ENCODE measurements around the gene OBSL1. TPM values are rescaled to one million over a fixed set of nuclear protein-coding genes. Genes with fewer than 3 reads are reported as not detected.

OBSL1 gene
- total RNA-seq, 4 donors from 2014 or later, result 53.2 to 146 (median 113) TPM

GRCh38 chr2:219581346-219581745 is 10.0 kb upstream of the OBSL1 start:
- Histone ChIP-seq H3K27me3 (no peaks in the 10 kb centered on the region), H3K9me3 (no peaks in the 10 kb centered on the region), H3K36me3 (no peaks in the 10 kb centered on the region), H3K4me1 (no peaks in the 10 kb centered on the region), H3K4me3 (no peak overlapping the region), H3K27ac (no peak overlapping the region)
- TF ChIP-seq, protein P1, sequence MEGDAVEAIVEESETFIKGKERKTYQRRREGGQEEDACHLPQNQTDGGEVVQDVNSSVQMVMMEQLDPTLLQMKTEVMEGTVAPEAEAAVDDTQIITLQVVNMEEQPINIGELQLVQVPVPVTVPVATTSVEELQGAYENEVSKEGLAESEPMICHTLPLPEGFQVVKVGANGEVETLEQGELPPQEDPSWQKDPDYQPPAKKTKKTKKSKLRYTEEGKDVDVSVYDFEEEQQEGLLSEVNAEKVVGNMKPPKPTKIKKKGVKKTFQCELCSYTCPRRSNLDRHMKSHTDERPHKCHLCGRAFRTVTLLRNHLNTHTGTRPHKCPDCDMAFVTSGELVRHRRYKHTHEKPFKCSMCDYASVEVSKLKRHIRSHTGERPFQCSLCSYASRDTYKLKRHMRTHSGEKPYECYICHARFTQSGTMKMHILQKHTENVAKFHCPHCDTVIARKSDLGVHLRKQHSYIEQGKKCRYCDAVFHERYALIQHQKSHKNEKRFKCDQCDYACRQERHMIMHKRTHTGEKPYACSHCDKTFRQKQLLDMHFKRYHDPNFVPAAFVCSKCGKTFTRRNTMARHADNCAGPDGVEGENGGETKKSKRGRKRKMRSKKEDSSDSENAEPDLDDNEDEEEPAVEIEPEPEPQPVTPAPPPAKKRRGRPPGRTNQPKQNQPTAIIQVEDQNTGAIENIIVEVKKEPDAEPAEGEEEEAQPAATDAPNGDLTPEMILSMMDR (IDR thresholded peaks at IDR 0.05), result no peak
- TF ChIP-seq POLR2A (IDR thresholded peaks at IDR 0.05), result no peak
- DNase-seq, result no peak
- intact Hi-C loops (cut with DNase I; ENCODE audit: low total_unique reads), result no loop called here

- Histone ChIP-seq H3K36me3 (no peaks in the 10 kb centered on the region), H3K27ac (no peak overlapping the region), H3K4me3 (no peak overlapping the region), H3K27me3 (no peaks in the 10 kb centered on the region), H3K9me3 (no peaks in the 10 kb centered on the region), H3K4me1 (no peaks in the 10 kb centered on the region)
- TF ChIP-seq, protein P1 (IDR thresholded peaks at IDR 0.05), result no peak
- no peak for TF ChIP-seq POLR2A (IDR thresholded peaks at IDR 0.05)
- no peak for DNase-seq
- intact Hi-C loops (cut with DNase I; ENCODE audit: low total_unique reads), result no loop called here
Observed at GRCh38 chr2:219578811-219579613, 7.7 kb upstream of the OBSL1 start.

DNA sequence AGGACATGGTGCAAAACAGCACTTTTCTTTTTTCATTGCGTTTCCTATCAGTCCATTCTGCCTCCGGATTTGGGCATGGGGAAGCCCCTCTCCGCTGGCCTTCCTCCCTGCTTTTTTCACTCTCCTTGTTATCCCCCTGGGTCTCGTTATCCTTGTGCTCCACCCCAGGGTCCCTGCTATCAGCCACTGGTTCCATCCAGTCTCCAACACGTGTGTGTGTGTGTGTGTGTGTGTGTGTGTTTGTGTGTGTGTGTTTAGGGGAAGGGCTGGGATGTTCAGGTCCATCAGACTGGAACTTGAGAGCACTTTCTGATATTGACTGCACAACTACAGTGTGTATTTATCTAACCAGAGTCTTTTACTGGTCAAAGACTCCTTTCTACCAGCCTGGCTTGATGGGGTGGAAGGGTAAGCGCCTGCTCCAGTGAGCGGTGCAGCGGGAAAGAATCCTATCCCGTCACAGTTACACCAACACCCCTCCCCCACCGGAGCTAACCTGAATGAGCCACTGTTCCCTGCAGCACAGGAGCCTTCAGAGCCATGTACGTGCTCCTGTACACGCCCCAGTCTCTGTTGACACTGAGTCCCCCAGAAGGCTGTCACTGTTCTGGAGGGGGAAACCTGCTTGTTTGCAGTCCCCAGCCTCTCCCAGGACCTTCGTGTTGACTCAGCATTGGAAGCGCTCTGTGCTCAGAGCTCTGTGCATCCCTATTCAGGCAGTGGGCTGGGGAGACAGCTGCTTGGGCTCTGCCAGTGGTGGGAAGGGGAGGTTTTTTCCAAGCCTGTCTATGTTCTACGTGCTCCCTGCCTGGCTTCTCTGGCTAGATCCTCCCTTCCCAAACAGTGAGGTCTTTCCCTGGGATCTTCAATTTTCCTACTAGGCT is 5.4 kb upstream of the OBSL1 start:
- Histone ChIP-seq H3K27me3 (no peaks in the 10 kb centered on the region), H3K4me1 (no peaks in the 10 kb centered on the region), H3K9me3 (no peaks in the 10 kb centered on the region), H3K36me3 (no peaks in the 10 kb centered on the region), H3K4me3 (no peak overlapping the region), H3K27ac (no peak overlapping the region)
- intact Hi-C loops (cut with DNase I; ENCODE audit: low total_unique reads), result no loop called here
- TF ChIP-seq, protein P1 (IDR thresholded peaks at IDR 0.05), result no peak
- no peak for TF ChIP-seq POLR2A (IDR thresholded peaks at IDR 0.05)
- no peak for DNase-seq

GRCh38 chr2:219575566-219576504 is 4.5 kb upstream of the OBSL1 start:
- H3K9me3 ChIP-seq, result no peaks in the 10 kb centered on the region
- TF ChIP-seq, protein P1 (IDR thresholded peaks at IDR 0.05), result no peak
- TF ChIP-seq POLR2A (IDR thresholded peaks at IDR 0.05), result no peak
- no peaks in the 10 kb centered on the region for H3K36me3 ChIP-seq
- no peaks in the 10 kb centered on the region for H3K4me1 ChIP-seq
- no peak overlapping the region for H3K27ac ChIP-seq
- no peak overlapping the region for H3K4me3 ChIP-seq
- DNase-seq, result no peak
- no peaks in the 10 kb centered on the region for H3K27me3 ChIP-seq
- intact Hi-C loops (cut with DNase I; ENCODE audit: low total_unique reads), result no loop called here
